GM23338 (cell line): ENCODE measurements around the gene ZNF837. TPM values are rescaled to one million over a fixed set of nuclear protein-coding genes. Genes with fewer than 3 reads are reported as not detected.

ENCODE experiments used
- ATAC-seq: fragments of 200-7000 bp; cut with Tn5 transposase; 3 replicates; pipeline ENCODE4 v1.9.1; 2020
- DNase-seq: peaks from one replicate; pipeline ENCODE4 v3.0.0-alpha.2; 2015; ENCODE audit warnings: low spot score
- H2AFZ ChIP-seq: fragments of 200-600 bp; sonication (generic); 2 replicates; pipeline ENCODE4 v1.8.0; 2016; ENCODE audit warnings: antibody characterized with exemption, mild to moderate bottlenecking, moderate library complexity
- H3F3A ChIP-seq: fragments of 200-600 bp; sonication (generic); replicated peaks from 2 replicates; pipeline ENCODE4 v1.8.0; 2017; ENCODE audit warnings: antibody characterized with exemption, mixed run types, low read depth
- H3K27ac ChIP-seq: fragments of 200-600 bp; sonication (generic); 2 replicates; pipeline ENCODE4 v1.6.1; 2016; ENCODE audit warnings: low read depth
- H3K27me3 ChIP-seq: fragments of 200-600 bp; sonication (generic); 2 replicates; pipeline ENCODE4 v1.8.0; 2016; ENCODE audit warnings: mild to moderate bottlenecking, mixed run types, moderate library complexity; ENCODE audit not compliant: insufficient read depth
- H3K36me3 ChIP-seq: fragments of 200-600 bp; sonication (generic); 2 replicates; pipeline ENCODE4 v1.8.0; 2016; ENCODE audit warnings: mild to moderate bottlenecking; ENCODE audit not compliant: insufficient read depth
- H3K4me1 ChIP-seq: fragments of 200-600 bp; sonication (generic); 2 replicates; pipeline ENCODE4 v1.8.0; 2016; ENCODE audit warnings: mild to moderate bottlenecking, moderate library complexity; ENCODE audit not compliant: insufficient read depth
- H3K4me2 ChIP-seq: fragments of 200-600 bp; sonication (generic); 2 replicates; pipeline ENCODE4 v1.7.1; 2017; ENCODE audit warnings: mixed run types
- H3K4me3 ChIP-seq: fragments of 200-600 bp; sonication (generic); 2 replicates; pipeline ENCODE4 v1.6.1; 2016; ENCODE audit warnings: mixed run types
- H3K79me2 ChIP-seq: fragments of 200-600 bp; sonication (generic); replicated peaks from 2 replicates; pipeline ENCODE4 v1.8.0; 2017; ENCODE audit warnings: mild to moderate bottlenecking; ENCODE audit not compliant: insufficient read depth
- H3K9me2 ChIP-seq: fragments of 200-600 bp; sonication (generic); 2 replicates; pipeline ENCODE4 v1.8.0; 2017; ENCODE audit not compliant: insufficient read depth
- H4K20me1 ChIP-seq: fragments of 200-600 bp; sonication (generic); replicated peaks from 2 replicates; pipeline ENCODE4 v1.8.0; 2017; ENCODE audit warnings: mild to moderate bottlenecking; ENCODE audit not compliant: insufficient read depth
- H3K27ac Mint-ChIP-seq: 2 replicates; pipeline ENCODE4 v1.8.0; 2020; ENCODE audit warnings: inconsistent platforms, mild to moderate bottlenecking, moderate library complexity, mixed read lengths
- H3K27me3 Mint-ChIP-seq: 3 replicates; pipeline ENCODE4 v1.8.0; 2022; ENCODE audit warnings: low read depth, mild to moderate bottlenecking, moderate library complexity, mixed read lengths, inconsistent platforms; ENCODE audit not compliant: insufficient read depth, poor library complexity
- H3K36me3 Mint-ChIP-seq: 3 replicates; pipeline ENCODE4 v1.8.0; 2021; ENCODE audit warnings: low read depth, mild to moderate bottlenecking, inconsistent platforms, moderate library complexity, mixed read lengths
- H3K4me1 Mint-ChIP-seq: 3 replicates; pipeline ENCODE4 v1.8.0; 2020; ENCODE audit warnings: mild to moderate bottlenecking, inconsistent platforms, mixed read lengths
- H3K4me3 Mint-ChIP-seq: 3 replicates; pipeline ENCODE4 v1.8.0; 2021; ENCODE audit warnings: moderate library complexity, mild to moderate bottlenecking, inconsistent platforms, mixed read lengths
- H3K9me3 Mint-ChIP-seq: 3 replicates; pipeline ENCODE4 v1.8.0; 2020; ENCODE audit warnings: moderate library complexity, mild to moderate bottlenecking, inconsistent platforms, mixed read lengths
- CREB1 ChIP-seq: fragments of 250-450 bp; sonication (Bioruptor Pico); IDR thresholded peaks from 2 replicates; pipeline ENCODE4 v1.5.0; 2020; ENCODE audit warnings: low read depth, mild to moderate bottlenecking, moderate library complexity
- CTCF ChIP-seq, 2 experiments: fragments of 200-600 bp in 1 of 2; sonication (generic) in 1 of 2; conservative IDR thresholded peaks; 2 replicates each; pipeline versions ENCODE4 v1.5.1 to v1.6.1; 2016 to 2017; ENCODE audit warnings: antibody characterized with exemption in 2 of 2, low read depth in 2 of 2, mild to moderate bottlenecking in 2 of 2, moderate library complexity in 1 of 2
- NANOG ChIP-seq: IDR thresholded peaks from 2 replicates; pipeline ENCODE4 v1.6.1; 2016; ENCODE audit warnings: antibody characterized with exemption, borderline replicate concordance
- POLR2AphosphoS5 ChIP-seq: IDR thresholded peaks from 2 replicates; pipeline ENCODE4 v1.6.1; 2016; ENCODE audit warnings: antibody characterized with exemption, low read depth
- REST ChIP-seq: IDR thresholded peaks from one replicate; pipeline ENCODE4 v1.6.1; 2018; ENCODE audit warnings: antibody characterized with exemption; ENCODE audit not compliant: unreplicated experiment
- ZNF114 ChIP-seq: fragments of 250-450 bp; sonication (Bioruptor Pico); IDR thresholded peaks from 2 replicates; pipeline ENCODE4 v1.5.0; 2020; ENCODE audit warnings: mild to moderate bottlenecking, moderate library complexity
- ZNF331 ChIP-seq: fragments of 250-450 bp; sonication (Bioruptor Pico); IDR thresholded peaks from 2 replicates; pipeline ENCODE4 v1.5.0; 2020; ENCODE audit warnings: low read depth, mild to moderate bottlenecking, moderate library complexity
- polyA plus RNA-seq: library from polyadenylated mRNA; unstranded; fragments of >200 nt; fragmentation: Nextera tagmentation; extraction: Ambion mirVana; gene quantifications from 2 replicates; pipeline ENCODE4 v1.2.1, GENCODE V29; 2016
- total RNA-seq: library from RNA; depleted of rRNA; stranded (reverse); fragments of >200 nt; shearing (Covaris generic); gene quantifications from 2 replicates; pipeline ENCODE4 v1.2.3, GENCODE V29; 2014
- TF ChIP-seq, protein P1 (sequence below): IDR thresholded peaks from 2 replicates; pipeline ENCODE4 v1.6.1; 2016; ENCODE audit warnings: antibody characterized with exemption

ZNF837 gene
- total and polyA plus RNA-seq, 2 experiments from 2014 or later: 3.1 to 11.0 TPM

DNA sequence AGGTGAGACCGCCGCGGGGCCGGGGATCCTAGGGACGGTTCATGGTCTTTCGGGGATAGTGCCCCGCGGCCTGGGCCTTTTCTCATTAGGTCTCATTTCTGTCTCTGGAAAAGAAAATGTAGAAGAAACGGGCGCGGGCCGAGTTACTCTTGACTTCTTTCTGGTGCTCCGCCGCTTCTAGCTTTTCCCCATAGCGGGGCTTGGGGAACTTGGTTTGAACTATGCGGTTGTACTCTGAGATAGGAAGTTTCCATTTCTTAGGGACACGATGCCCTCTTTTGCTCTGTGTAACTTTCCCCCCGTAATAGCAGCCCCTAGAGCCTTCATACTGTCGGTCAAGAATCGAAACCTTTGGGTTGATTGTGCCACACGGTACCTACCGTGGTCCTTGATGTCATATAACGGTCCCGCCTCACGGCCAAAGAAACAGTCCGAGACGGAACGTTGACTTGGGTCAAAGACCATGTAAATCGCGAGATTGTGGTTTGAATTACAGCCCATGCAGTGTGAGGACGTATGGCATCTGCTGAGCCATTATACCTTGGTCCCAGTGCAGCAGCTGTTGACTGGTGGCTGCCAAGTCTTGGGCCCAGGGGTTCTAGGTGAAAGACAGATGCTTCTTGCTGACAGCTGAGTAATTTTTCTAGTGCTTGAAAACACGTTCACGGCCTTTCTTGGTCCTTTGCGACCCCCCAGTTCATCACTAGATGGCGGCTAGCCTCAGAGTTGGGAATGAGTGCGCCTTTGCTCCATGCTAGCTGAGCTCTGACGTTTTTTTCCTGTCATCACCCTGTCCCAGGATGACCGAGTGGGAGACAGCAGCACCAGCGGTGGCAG, 6.7 kb upstream of the ZNF837 start:
- Mint-ChIP-seq H3K27me3 (peaks cover 20% of the 10 kb centered on the region), H3K27ac (peak overlapping the region; percentile 91), H3K9me3 (peaks cover 3% of the 10 kb centered on the region; the same call in 2 of the 3 replicates), H3K4me1 (peaks cover 25% of the 10 kb centered on the region), H3K36me3 (peaks cover 54% of the 10 kb centered on the region), H3K4me3 (peak overlapping the region; percentile 99)
- H4K20me1 ChIP-seq: peaks cover 36% of the 10 kb centered on the region
- H3K9me2 ChIP-seq: no peaks in the 10 kb centered on the region
- H3F3A ChIP-seq: peaks cover 44% of the 10 kb centered on the region
- no peaks in the 10 kb centered on the region for H3K27me3 ChIP-seq
- peak; percentile 9 to 26; a peak in 1 of 4 replicates for TF ChIP-seq CTCF (conservative IDR thresholded peaks at IDR 0.05; ENCODE audit: low read depth in 2 of 2)
- TF ChIP-seq REST: no peak
- no peak for TF ChIP-seq ZNF331 (CRISPR knock-in tag)
- TF ChIP-seq NANOG: no peak
- no peak for TF ChIP-seq CREB1 (CRISPR knock-in tag)
- TF ChIP-seq, protein P1, sequence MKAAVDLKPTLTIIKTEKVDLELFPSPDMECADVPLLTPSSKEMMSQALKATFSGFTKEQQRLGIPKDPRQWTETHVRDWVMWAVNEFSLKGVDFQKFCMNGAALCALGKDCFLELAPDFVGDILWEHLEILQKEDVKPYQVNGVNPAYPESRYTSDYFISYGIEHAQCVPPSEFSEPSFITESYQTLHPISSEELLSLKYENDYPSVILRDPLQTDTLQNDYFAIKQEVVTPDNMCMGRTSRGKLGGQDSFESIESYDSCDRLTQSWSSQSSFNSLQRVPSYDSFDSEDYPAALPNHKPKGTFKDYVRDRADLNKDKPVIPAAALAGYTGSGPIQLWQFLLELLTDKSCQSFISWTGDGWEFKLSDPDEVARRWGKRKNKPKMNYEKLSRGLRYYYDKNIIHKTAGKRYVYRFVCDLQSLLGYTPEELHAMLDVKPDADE: no peak
- TF ChIP-seq ZNF114: no peak
- no peak for TF ChIP-seq POLR2AphosphoS5
- peak overlapping the region; percentile 99 for H3K4me2 ChIP-seq
- H3K79me2 ChIP-seq: peaks cover 49% of the 10 kb centered on the region
- H3K4me1 ChIP-seq: peaks cover 13% of the 10 kb centered on the region
- H3K4me3 ChIP-seq: peak overlapping the region; percentile 87
- H3K27ac ChIP-seq: 0 out of 2 replicates have a peak overlapping the region, but pooled peaks have one; percentile 33
- ATAC-seq (no peak), DNase-seq (no peak)
- peaks cover 34% of the 10 kb centered on the region for H3K36me3 ChIP-seq
- H2AFZ ChIP-seq: no peak overlapping the region
